Erythroblast (primary cell): ENCODE results near the gene CHST8.

Experiments
- GATA1 ChIP-seq: IDR thresholded peaks from 2 replicates; pipeline ENCODE4 v1.6.1; 2011; ENCODE audit warnings: low read depth, mild to moderate bottlenecking, control low read depth, low read length, moderate library complexity
- POLR2A ChIP-seq: IDR thresholded peaks from 2 replicates; pipeline ENCODE4 v1.6.1; 2011; ENCODE audit warnings: mild to moderate bottlenecking, low read length

- TF ChIP-seq POLR2A (no peak), GATA1 (no peak)
These were observed 81.1 kb downstream of the CHST8 start for GRCh38 chr19:33702606-33703437.
